Spinal cord (tissue), 10 donors: Measurements from ENCODE around the gene LSM2. TPM values are rescaled to one million over a fixed set of nuclear protein-coding genes. Genes with fewer than 3 reads are reported as not detected.
"Not testable (repeated sequence)": the region's sequence is repeated elsewhere in the genome, so short reads cannot be mapped to it uniquely, and the experiment has no call there.

Source experiments
- DNase-seq, 6 donors: peaks; one replicate each; pipeline versions ENCODE4 v3.0.0 to v3.0.0-alpha.2; 2013 to 2015; ENCODE audit warnings: low spot score in 6 of 6, low read depth in 4 of 6
- H3K27ac ChIP-seq: one replicate; pipeline ENCODE4 v1.5.1; 2013; ENCODE audit warnings: low read depth, low read length, control low read depth
- H3K27me3 ChIP-seq: one replicate; pipeline ENCODE4 v1.6.1; 2013; ENCODE audit warnings: low read length; ENCODE audit not compliant: control insufficient read depth, insufficient read depth
- H3K36me3 ChIP-seq: one replicate; pipeline ENCODE4 v1.6.1; 2013; ENCODE audit warnings: low read length; ENCODE audit not compliant: control insufficient read depth, insufficient read depth
- H3K4me1 ChIP-seq: one replicate; pipeline ENCODE4 v1.6.1; 2013; ENCODE audit warnings: low read length; ENCODE audit not compliant: control insufficient read depth, insufficient read depth
- H3K4me3 ChIP-seq: one replicate; pipeline ENCODE4 v1.5.1; 2013; ENCODE audit warnings: low read depth, low read length, control low read depth
- H3K9me3 ChIP-seq: one replicate; pipeline ENCODE4 v1.6.1; 2013; ENCODE audit warnings: low read length; ENCODE audit not compliant: control insufficient read depth, insufficient read depth
- WGBS: methylation state at CpG from one replicate; pipeline ENCODE4 v1.1.5; 2013; ENCODE audit warnings: missing lambda C conversion rate; ENCODE audit not compliant: insufficient coverage; 5-methylcytosine and 5-hydroxymethylcytosine counted together
- long read RNA-seq, 4 donors: transcript quantifications; one replicate each; lab custom pipeline, GENCODE V29; 2026
- polyA plus RNA-seq, 2 donors: library from polyadenylated mRNA; unstranded; fragments of 120-200 nt; gene quantifications; one replicate each; pipeline ENCODE4 v1.2.1, GENCODE V29; 2013; ENCODE audit not compliant: insufficient read length in 2 of 2
- total RNA-seq, 2 donors: library from RNA; depleted of rRNA in 1 of 2; stranded (reverse); fragments of 120-200 nt in 1 of 2; fragments of >200 nt in 1 of 2; gene quantifications; one replicate each; pipeline versions ENCODE4 v1.2.3 to v1.2.4, GENCODE V29; 2013 to 2014
- donor health status: healthy.

Gene LSM2
- total RNA-seq (10 to 100 TPM; 18.0 to 45.7 TPM), polyA plus RNA-seq (10 to 100 TPM; 54.4 to 63.3 TPM)
- long read RNA-seq, donor 1, transcript LSM2-208 (5 exons, 876 nt), result major isoform, 32 of 45 reads
- long read RNA-seq, donor 1, partial matches to known transcripts, result 10 of 45 reads
- long read RNA-seq, donor 1, other reads (novel, unspliced or antisense), result 0 of 45 reads
- long read RNA-seq, donor 2, transcript LSM2-208 (5 exons, 876 nt), result major isoform, 27 of 27 reads
- long read RNA-seq, donor 2, partial matches to known transcripts, result 0 of 27 reads
- long read RNA-seq, donor 2, other reads (novel, unspliced or antisense), result 0 of 27 reads
- long read RNA-seq, donor 3, transcript LSM2-208 (5 exons, 876 nt), result major isoform, 27 of 27 reads
- long read RNA-seq, donor 3, partial matches to known transcripts, result 0 of 27 reads
- long read RNA-seq, donor 3, other reads (novel, unspliced or antisense), result 0 of 27 reads
- long read RNA-seq, donor 4, transcript LSM2-208 (5 exons, 876 nt), result major isoform, 74 of 80 reads
- long read RNA-seq, donor 4, partial matches to known transcripts, result 5 of 80 reads
- long read RNA-seq, donor 4, other reads (novel, unspliced or antisense), result 0 of 80 reads

DNA sequence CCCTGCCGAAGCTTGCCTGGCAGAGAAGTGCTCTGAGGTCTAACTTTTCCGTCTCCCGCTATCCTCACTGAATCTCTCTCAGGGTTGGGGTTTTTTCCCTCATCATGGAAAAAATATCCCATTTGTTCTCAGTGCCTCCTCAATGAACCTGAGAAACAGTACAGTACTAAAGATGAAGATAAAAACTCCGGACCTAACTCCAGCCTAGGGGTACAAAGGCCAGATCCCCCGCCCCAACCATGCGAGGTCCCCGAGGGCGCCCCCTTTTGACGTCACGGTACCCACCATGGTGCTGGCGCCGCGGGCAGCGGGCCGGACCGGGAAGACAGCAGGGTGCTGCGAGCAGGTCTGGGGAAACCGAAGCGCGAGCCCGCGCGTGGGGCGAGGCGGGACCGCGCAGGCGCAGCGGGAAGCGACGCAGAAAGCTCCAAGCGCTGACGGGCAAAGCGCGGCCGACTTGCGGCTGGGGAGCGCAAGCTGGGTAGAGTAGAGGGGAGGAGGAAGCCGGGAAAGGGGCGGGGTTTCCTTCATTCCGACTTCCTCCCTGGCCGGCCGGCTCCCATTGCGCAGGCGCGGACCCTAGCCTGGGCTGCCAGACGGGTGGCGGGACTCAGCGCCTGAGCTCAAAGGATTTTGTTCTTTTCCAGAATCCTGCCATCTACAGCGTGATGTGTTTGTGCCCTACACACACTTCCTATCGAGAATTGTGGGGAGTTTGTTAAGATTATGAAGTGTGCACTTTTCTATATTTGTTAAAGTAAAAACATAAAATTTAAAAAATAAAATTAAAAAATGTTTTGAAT is at the start of gene LSM2:
Gene LSM2, minus strand, starts transcription at position 497 of the 803 bp plus-strand sequence. Its CDS starts 209 bp downstream, at position 288.
- Histone ChIP-seq H3K27ac (peak within 1 kb of the TSS; percentile 95), H3K4me1 (peaks cover 17% of the 10 kb centered on the region), H3K9me3 (no peaks in the 10 kb centered on the region), H3K36me3 (peaks cover 27% of the 10 kb centered on the region), H3K4me3 (peak within 1 kb of the TSS; percentile 85), H3K27me3 (no peaks in the 10 kb centered on the region)
- DNase-seq, result peak; percentile 86 to 99 (median 96)
- under 1% methylated on average over 36 of the region's 51 CpGs for WGBS

DNA sequence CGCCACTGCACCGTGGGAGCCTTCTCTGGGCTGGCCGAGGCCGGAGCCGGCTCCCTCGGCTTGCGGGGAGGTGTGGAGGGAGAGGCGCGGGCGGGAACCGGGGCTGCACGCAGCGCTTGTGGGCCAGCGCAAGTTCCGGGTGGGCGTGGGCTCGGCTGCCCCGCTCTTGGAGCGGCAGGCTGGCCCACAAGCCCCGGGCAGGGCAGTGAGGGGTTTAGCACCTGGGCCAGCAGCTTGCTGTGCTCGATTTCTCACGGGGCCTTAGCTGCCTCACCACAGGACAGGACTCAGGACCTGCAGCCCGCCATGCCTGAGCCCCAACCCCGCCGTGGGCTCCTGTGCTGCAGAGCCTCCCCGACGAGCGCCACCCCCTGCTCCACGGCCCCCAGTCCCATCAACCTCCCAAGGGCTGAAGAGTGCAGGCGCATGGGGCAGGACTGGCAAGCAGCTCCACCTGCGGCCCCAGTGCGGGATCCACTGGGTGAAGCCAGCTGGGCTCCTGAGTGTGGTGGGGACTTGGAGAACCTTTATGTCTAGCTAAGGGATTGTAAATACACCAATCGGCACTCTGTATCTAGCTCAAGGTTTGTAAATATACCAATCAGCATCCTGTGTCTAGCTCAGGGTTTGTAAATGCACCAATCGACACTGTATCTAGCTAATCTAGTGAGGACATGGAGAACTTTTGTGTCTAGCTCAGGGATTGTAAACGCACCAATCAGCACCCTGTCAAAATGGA is 45.4 kb upstream of the LSM2 start:
- peaks cover 13% of the 10 kb centered on the region for H3K36me3 ChIP-seq
- not testable (repeated sequence) for DNase-seq, H3K4me1 ChIP-seq, H3K4me3 ChIP-seq, H3K9me3 ChIP-seq, H3K27ac ChIP-seq, H3K27me3 ChIP-seq
- WGBS, result 87% methylated on average over 30 of the region's 35 CpGs

DNA sequence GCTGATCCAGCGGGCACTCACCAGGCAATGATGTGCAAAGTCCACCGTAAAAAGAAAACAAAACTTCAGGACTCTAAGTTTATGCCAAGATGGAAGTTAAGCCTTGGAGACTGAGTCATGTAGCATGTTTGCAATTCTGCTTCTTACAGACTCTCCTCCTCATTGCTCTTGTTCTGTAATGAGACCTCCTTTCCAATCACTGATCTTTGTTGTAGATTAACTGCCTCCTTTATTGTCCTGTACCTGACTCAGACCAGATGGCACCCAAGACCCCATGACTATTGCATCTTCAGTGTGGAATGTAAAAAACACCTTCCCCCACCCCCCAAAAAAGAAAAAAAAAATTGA is 44.7 kb upstream of the LSM2 start:
- peaks cover 8% of the 10 kb centered on the region for H3K36me3 ChIP-seq
- no peaks in the 10 kb centered on the region for H3K9me3 ChIP-seq
- DNase-seq, result no peak
- no peak overlapping the region for H3K27ac ChIP-seq
- no peaks in the 10 kb centered on the region for H3K4me1 ChIP-seq
- H3K27me3 ChIP-seq, result no peaks in the 10 kb centered on the region
- 100% methylated on average over 2 of the region's 2 CpGs for WGBS
- no peak overlapping the region for H3K4me3 ChIP-seq

DNA sequence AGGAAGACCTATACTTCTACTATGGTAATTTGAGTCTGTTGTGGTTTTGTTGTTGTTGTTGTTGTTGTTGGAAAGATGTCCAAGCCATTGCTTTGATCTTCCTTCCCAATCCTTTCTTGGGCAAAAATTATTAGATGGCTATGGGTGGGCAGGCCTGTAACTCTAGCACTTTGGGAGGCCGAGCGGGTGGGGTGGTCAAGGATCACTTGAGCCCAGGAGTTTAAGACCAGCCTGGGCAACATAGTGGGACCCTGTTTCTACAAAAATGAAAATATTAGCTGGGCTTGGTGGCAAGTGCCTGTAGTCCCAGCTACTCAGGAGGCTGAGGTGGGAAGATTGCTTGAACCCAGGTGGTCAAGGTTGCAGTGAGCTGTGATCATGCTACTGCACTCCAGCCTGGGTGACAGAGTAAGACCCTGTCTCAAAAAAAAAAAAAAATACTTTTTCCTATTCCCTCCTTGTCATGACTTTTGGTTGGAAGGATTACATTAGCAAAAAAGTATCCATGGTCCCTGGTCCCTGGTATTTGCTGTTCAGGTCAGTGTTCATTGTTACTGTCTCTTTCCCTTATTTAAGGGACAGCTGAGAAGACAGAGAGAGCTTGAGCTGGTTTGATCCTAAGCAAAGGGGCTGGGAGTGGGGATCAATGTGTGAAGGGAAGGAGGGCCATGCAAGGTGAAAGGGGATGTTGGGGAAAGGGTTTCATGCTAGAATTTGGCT is 44.2 kb upstream of the LSM2 start:
- H3K27me3 ChIP-seq, result no peaks in the 10 kb centered on the region
- no peak overlapping the region for H3K27ac ChIP-seq
- H3K36me3 ChIP-seq, result peaks cover 5% of the 10 kb centered on the region
- H3K9me3 ChIP-seq, result no peaks in the 10 kb centered on the region
- H3K4me1 ChIP-seq, result no peaks in the 10 kb centered on the region
- DNase-seq, result no peak
- H3K4me3 ChIP-seq, result no peak overlapping the region
- 94% methylated on average over 2 of the region's 2 CpGs for WGBS

DNA sequence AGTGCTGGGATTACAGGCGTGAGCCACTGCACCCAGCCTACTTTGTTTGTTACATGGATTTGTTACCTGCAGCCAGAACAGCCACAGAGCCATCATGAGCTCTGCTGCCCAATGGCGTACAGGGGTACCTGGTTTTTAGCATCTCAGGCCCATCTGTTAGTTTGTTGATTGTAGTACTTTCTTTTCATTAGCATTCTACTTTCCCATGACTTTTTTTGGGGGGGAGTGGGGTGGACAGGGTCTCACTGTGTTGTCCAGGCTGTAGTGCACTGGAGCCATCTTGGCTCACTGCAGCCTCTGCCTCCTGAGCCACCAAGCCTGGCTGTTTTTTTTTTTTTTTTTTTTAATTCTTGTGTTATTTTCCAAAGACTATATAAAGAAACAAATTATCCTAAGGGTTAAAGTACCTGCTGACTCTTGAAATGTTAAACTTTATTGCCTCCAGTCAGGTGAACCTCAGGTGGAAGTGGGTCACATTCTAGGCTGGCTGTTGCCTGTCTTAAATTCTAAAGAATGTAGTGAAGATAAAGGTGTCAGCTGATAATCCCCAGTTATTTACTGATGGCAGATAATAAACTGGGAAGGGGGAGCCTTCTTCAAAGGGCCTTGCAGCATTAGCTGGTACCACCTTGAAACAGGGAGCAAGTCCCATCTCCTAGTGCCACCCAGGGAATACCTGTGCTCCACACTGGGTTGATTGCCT is 40.7 kb upstream of the LSM2 start:
- no peaks in the 10 kb centered on the region for H3K9me3 ChIP-seq
- H3K4me3 ChIP-seq, result no peak overlapping the region
- no peaks in the 10 kb centered on the region for H3K27me3 ChIP-seq
- H3K4me1 ChIP-seq, result no peaks in the 10 kb centered on the region
- H3K27ac ChIP-seq, result no peak overlapping the region
- DNase-seq, result no peak
- 100% methylated on average over 1 of the region's 2 CpGs for WGBS
- H3K36me3 ChIP-seq, result peaks cover 3% of the 10 kb centered on the region

DNA sequence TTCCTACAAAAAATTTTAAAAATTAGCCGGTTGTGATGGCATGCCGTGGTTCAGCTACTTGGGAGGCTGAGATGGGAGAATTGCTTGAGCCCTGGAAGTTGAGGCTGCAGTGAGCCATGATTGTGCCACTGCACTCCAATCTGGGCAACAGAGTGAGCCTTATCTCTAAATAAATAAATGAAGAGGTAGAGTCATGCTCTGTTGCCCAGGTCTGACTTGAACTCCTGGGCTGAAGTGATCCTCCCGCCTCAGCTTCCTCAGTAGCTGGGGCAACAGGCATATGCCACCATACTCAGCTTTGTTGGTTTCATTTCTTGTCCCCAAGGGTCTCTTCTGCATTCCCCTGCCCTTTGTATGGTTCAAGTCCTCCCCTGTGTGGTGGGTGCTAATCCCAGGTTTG is 37.7 kb upstream of the LSM2 start:
- Histone ChIP-seq H3K36me3 (peaks cover 18% of the 10 kb centered on the region), H3K4me1 (no peaks in the 10 kb centered on the region), H3K9me3 (no peaks in the 10 kb centered on the region), H3K27me3 (no peaks in the 10 kb centered on the region), H3K4me3 (no peak overlapping the region), H3K27ac (no peak overlapping the region)
- 90% methylated on average over 1 of the region's 3 CpGs for WGBS
- DNase-seq, result no peak

DNA sequence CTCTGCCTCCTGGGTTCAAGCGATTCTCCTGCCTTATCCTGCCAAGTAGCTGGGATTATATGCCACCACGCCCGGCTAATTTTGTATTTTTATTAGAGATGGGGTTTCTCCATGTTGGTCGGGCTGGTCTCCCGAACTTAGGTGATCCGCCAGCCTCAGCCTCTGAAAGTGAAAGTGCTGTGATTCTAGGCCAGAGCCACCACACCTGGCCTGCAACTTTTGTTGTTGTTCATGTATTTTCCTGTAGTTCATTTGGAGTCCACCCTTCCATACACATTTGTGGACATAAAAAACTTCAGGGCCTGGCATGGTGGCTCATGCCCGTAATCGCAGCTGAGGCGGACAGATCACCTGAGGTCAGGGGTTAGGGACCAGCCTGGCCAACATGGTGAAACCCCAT is 35.3 kb upstream of the LSM2 start:
- Histone ChIP-seq H3K36me3 (peaks cover 41% of the 10 kb centered on the region), H3K9me3 (no peaks in the 10 kb centered on the region), H3K27ac (no peak overlapping the region), H3K4me3 (no peak overlapping the region), H3K27me3 (no peaks in the 10 kb centered on the region), H3K4me1 (peaks cover 16% of the 10 kb centered on the region)
- 98% methylated on average over 5 of the region's 9 CpGs for WGBS
- no peak for DNase-seq

DNA sequence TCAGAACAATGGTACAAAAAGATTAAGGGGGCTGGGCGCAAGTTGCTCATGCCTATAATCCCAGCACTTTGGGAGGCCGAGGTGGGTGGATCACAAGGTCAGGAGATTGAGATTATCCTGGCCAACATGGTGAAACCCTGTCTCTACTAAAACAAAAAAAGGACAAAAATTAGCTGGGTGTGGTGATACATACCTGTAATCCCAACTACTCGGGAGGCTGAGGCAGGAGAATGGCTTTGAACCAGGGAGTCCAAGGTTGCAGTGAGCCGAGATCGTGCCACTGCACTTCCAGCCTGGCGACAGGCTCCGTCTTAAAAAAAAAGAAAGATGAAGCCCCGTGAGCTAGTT is 33.0 kb upstream of the LSM2 start:
- not testable (repeated sequence) for H3K27me3 ChIP-seq, H3K4me3 ChIP-seq, DNase-seq, H3K27ac ChIP-seq, H3K9me3 ChIP-seq
- WGBS, result 86% methylated on average over 4 of the region's 8 CpGs
- Histone ChIP-seq H3K4me1 (peaks cover 30% of the 10 kb centered on the region), H3K36me3 (peaks cover 42% of the 10 kb centered on the region)
